GM13976 (cell line): ENCODE results near the gene GDF10.

Source experiments
- DNase-seq: peaks from one replicate; pipeline ENCODE4 v3.0.0; 2012; ENCODE audit warnings: low spot score
- CTCF ChIP-seq: IDR thresholded peaks from 2 replicates; pipeline ENCODE4 v1.5.1; 2012; ENCODE audit warnings: borderline replicate concordance, mild to moderate bottlenecking; ENCODE audit not compliant: insufficient read depth; ENCODE audit errors: extremely low read depth, missing control alignments, control extremely low read depth
- in situ Hi-C: fragments of 300-500 bp; cut with MboI; formaldehyde crosslinking; loops from one replicate; pipeline ENCODE4 v1.12.0; 2022; ENCODE audit warnings: low sequenced_read_pairs, mixed read lengths, inconsistent platforms; ENCODE audit not compliant: unreplicated experiment

GDF10 gene

GRCh38 chr10:47309408-47310089 lies 9.6 kb downstream of the GDF10 start:
- in situ Hi-C loops: loop anchor here (10.0 kb wide), 1 partner anchor 255 kb away; no protein-coding TSS in a partner anchor
- no peak for DNase-seq
- TF ChIP-seq CTCF: no peak

- DNase-seq: no peak
- TF ChIP-seq CTCF: no peak
- in situ Hi-C loops: no loop called here
Observed at GRCh38 chr10:47310090-47310505, 10.1 kb downstream of the GDF10 start.

- DNase-seq: no peak
- in situ Hi-C loops: no loop called here
- TF ChIP-seq CTCF: no peak
Observed at GRCh38 chr10:47311193-47311931, 11.4 kb downstream of the GDF10 start.

- peak; percentile 87 for DNase-seq
- in situ Hi-C loops: no loop called here
- TF ChIP-seq CTCF: peak; percentile 95
Observed at GRCh38 chr10:47311932-47312662, 12.1 kb downstream of the GDF10 start.

GRCh38 chr10:47312663-47312995 lies 12.6 kb downstream of the GDF10 start:
- TF ChIP-seq CTCF: no peak
- no peak for DNase-seq
- in situ Hi-C loops: no loop called here

GRCh38 chr10:47314416-47314970 lies 14.5 kb downstream of the GDF10 start:
- DNase-seq: no peak
- no peak for TF ChIP-seq CTCF
- in situ Hi-C loops: no loop called here
